Epithelial cell of proximal tubule (primary cell): ENCODE data around the gene MFF. TPM values are rescaled to one million over a fixed set of nuclear protein-coding genes. Genes with fewer than 3 reads are reported as not detected.
"Not testable (repeated sequence)": the region's sequence is repeated elsewhere in the genome, so short reads cannot be mapped to it uniquely, and the experiment has no call there.

ENCODE experiments used
- DNase-seq: peaks from one replicate; pipeline ENCODE4 v3.0.0-alpha.2; 2011; ENCODE audit warnings: low read depth
- H3K4me3 ChIP-seq: 2 replicates; pipeline ENCODE4 v1.5.1; 2011; ENCODE audit warnings: low read depth, mild to moderate bottlenecking, low read length
- CTCF ChIP-seq: conservative IDR thresholded peaks from 2 replicates; pipeline ENCODE4 v1.5.1; 2012; ENCODE audit warnings: low read depth, mild to moderate bottlenecking, low read length
- total RNA-seq: library from RNA; depleted of rRNA; stranded (reverse); fragments of >200 nt; gene quantifications from 2 replicates; pipeline ENCODE4 v1.2.3, GENCODE V29; 2015

The MFF gene
- total RNA-seq, 1 donor from 2014 or later: 99.4 TPM

DNA sequence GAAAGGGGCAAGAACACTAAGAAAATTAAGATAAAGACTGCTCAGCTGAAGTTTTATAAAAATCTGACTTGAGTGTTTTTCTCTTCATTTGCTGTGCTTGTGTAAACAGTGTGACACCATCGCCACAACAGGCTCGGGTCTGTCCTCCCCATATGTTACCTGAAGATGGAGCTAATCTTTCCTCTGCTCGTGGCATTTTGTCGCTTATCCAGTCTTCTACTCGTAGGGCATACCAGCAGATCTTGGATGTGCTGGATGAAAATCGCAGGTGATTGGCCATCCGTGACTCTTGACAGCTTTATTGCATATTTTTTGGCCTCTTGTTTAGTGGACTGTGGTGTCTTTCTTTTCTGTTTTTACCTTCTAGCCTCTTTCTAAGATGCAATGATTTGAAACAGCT lies 22.1 kb downstream of the MFF start:
- no peak overlapping the region for H3K4me3 ChIP-seq
- no peak for DNase-seq
- TF ChIP-seq CTCF: peak; percentile 30

- no peak for TF ChIP-seq CTCF
- no peak for DNase-seq
- H3K4me3 ChIP-seq: no peak overlapping the region
Measured at GRCh38 chr2:227348324-227348723, 23.3 kb downstream of the MFF start.

GRCh38 chr2:227349989-227350612 lies 25.1 kb downstream of the MFF start:
- no peak for TF ChIP-seq CTCF
- no peak for DNase-seq
- H3K4me3 ChIP-seq: no peak overlapping the region

DNA sequence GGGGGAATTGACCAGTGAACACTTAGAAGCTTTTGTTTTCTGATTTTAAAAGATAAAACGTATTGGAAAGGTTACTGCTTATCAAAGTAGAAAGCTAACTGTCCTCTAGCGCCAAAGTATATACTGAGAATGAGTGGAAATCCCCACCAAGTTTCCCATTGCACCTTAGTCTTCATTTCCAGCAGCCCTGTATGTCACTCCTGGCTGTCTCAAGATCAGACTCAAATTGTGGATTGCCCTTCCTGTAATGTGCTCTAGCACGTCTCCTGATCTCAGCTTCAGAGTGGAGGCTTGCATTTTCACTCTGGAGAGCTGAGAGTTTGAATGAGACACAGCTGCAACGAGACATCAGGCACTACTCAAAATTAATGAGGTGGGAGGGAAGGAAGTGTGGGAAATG lies 26.6 kb downstream of the MFF start:
- no peak for TF ChIP-seq CTCF
- H3K4me3 ChIP-seq: no peak overlapping the region
- DNase-seq: no peak

GRCh38 chr2:227360351-227360750 lies 35.3 kb downstream of the MFF start:
- no peak for DNase-seq
- no peak for TF ChIP-seq CTCF
- H3K4me3 ChIP-seq: no peak overlapping the region

- no peak for DNase-seq
Measured at GRCh38 chr2:227363756-227364155, 38.7 kb downstream of the MFF start.

GRCh38 chr2:227364585-227365263 lies 39.7 kb downstream of the MFF start:
- DNase-seq, H3K4me3 ChIP-seq: not testable (repeated sequence)

More at GRCh38 chr2:227363756-227364155, 38.7 kb downstream of the MFF start:
- peak; percentile 44 for TF ChIP-seq CTCF
- H3K4me3 ChIP-seq: no peak overlapping the region
